Activated B cell treated with CpG ODN at 0.5 μM for 24 hours (primary cell): ENCODE results near the gene SDF4. TPM values are rescaled to one million over a fixed set of nuclear protein-coding genes. Genes with fewer than 3 reads are reported as not detected.
A peak's percentile ranks its signal among the peaks of the same experiment; 100 is the strongest.

Experiments used
- ATAC-seq: fragments of 200-7000 bp; cut with Tn5 transposase; one replicate; pipeline ENCODE4 v1.10.0; 2021; ENCODE audit warnings: low read depth, mild to moderate bottlenecking, moderate library complexity
- CTCF ChIA-PET: fragments of 350-600 bp; sonication (Branson Sonifier 250); formaldehyde crosslinking; loops from one replicate; lab custom pipeline; 2021; ENCODE audit warnings: antibody characterized with exemption; lab: Charles Lee
- POLR2A ChIA-PET: fragments of 350-600 bp; sonication (Branson Sonifier 250); formaldehyde crosslinking; loops from one replicate; lab custom pipeline; 2021; ENCODE audit warnings: antibody characterized with exemption; lab: Charles Lee
- DNase-seq: peaks from one replicate; pipeline ENCODE4 v3.0.0; 2022
- H3K27ac Mint-ChIP-seq: one replicate; pipeline ENCODE4 v1.8.0; 2020; ENCODE audit warnings: mixed read lengths
- H3K27me3 Mint-ChIP-seq: one replicate; pipeline ENCODE4 v1.8.0; 2021; ENCODE audit warnings: mixed read lengths
- H3K36me3 Mint-ChIP-seq: one replicate; pipeline ENCODE4 v1.8.0; 2021; ENCODE audit warnings: low read depth, mixed read lengths
- H3K4me1 Mint-ChIP-seq: one replicate; pipeline ENCODE4 v1.8.0; 2021; ENCODE audit warnings: mixed read lengths
- H3K4me3 Mint-ChIP-seq: one replicate; pipeline ENCODE4 v1.8.0; 2020; ENCODE audit warnings: mild to moderate bottlenecking, mixed read lengths
- H3K9me3 Mint-ChIP-seq: one replicate; pipeline ENCODE4 v1.8.0; 2020; ENCODE audit warnings: mixed read lengths
- intact Hi-C: fragments of 100-400 bp; cut with micrococcal nuclease; formaldehyde crosslinking; loops from one replicate; pipeline ENCODE4 v1.15.1; 2024
- total RNA-seq: library from RNA; stranded (reverse); gene quantifications from 2 replicates; pipeline ENCODE4 v1.2.3, GENCODE V29; 2022
- TF ChIP-seq, protein P1 (sequence below): fragments of 200-600 bp; IDR thresholded peaks from one replicate; pipeline ENCODE4 v1.8.0; 2022; ENCODE audit warnings: antibody characterized with exemption, mild to moderate bottlenecking

Gene SDF4
- total RNA-seq, 1 donor from 2014 or later = 97.9 TPM

DNA sequence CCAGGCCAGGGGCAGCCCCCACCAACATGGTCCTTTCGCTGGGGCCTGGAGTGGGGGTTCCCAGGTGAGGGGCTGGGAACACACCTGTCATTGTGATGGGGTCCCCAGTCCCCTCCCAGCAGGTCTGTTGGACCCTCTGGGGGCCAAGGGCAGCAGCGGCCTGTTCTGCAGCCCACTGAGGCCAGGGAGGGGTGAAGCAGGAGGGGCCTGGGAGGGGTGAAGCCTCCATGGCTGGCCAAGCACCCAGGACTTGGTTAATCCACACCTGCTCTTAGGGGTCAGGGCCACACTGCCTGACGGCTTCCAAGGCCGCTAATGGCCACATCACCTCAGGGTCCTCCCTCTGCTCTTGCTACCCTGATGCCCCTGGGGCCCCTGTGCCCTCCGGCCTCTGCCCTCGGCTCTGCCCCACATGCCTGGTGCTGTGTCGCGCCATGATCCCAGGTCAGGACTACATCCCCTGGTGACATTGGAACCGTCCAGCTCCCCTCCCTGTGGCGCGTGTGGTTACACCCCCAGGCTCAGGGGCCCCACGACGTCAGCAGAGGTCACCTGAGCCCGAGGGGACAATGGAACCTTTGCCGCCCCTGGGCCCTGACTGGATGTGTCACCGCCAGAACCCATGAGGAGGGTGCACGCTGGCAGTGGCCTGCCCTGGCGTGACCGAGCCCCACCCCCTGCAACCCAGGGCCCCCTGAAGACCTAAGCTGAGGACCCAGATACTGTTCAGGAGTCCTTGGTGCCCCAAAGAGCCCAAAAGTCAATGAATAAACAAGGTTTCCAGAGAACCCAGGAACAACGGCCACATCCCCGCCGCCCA is 32.5 kb downstream of the SDF4 start:
- Mint-ChIP-seq H3K4me1 (peaks cover 10% of the 10 kb centered on the region), H3K27ac (no peak overlapping the region), H3K4me3 (peak overlapping the region; percentile 44), H3K9me3 (peaks cover 4% of the 10 kb centered on the region), H3K27me3 (no peaks in the 10 kb centered on the region), H3K36me3 (peaks cover 3% of the 10 kb centered on the region)
- TF ChIP-seq, protein P1, sequence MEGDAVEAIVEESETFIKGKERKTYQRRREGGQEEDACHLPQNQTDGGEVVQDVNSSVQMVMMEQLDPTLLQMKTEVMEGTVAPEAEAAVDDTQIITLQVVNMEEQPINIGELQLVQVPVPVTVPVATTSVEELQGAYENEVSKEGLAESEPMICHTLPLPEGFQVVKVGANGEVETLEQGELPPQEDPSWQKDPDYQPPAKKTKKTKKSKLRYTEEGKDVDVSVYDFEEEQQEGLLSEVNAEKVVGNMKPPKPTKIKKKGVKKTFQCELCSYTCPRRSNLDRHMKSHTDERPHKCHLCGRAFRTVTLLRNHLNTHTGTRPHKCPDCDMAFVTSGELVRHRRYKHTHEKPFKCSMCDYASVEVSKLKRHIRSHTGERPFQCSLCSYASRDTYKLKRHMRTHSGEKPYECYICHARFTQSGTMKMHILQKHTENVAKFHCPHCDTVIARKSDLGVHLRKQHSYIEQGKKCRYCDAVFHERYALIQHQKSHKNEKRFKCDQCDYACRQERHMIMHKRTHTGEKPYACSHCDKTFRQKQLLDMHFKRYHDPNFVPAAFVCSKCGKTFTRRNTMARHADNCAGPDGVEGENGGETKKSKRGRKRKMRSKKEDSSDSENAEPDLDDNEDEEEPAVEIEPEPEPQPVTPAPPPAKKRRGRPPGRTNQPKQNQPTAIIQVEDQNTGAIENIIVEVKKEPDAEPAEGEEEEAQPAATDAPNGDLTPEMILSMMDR = no peak
- ChIA-PET CTCF (interaction anchor here (1.6 kb wide), 1 partner anchor 77 kb away, joined by 8 read pairs; no protein-coding TSS in a partner anchor), POLR2A (interaction anchor here (1.1 to 1.4 kb wide), 3 partner anchors 36 to 51 kb away, joined by 4 to 8 read pairs (median 4); no protein-coding TSS in a partner anchor)
- intact Hi-C loops = no loop called here
- no peak for ATAC-seq
- peak; percentile 22 for DNase-seq

DNA sequence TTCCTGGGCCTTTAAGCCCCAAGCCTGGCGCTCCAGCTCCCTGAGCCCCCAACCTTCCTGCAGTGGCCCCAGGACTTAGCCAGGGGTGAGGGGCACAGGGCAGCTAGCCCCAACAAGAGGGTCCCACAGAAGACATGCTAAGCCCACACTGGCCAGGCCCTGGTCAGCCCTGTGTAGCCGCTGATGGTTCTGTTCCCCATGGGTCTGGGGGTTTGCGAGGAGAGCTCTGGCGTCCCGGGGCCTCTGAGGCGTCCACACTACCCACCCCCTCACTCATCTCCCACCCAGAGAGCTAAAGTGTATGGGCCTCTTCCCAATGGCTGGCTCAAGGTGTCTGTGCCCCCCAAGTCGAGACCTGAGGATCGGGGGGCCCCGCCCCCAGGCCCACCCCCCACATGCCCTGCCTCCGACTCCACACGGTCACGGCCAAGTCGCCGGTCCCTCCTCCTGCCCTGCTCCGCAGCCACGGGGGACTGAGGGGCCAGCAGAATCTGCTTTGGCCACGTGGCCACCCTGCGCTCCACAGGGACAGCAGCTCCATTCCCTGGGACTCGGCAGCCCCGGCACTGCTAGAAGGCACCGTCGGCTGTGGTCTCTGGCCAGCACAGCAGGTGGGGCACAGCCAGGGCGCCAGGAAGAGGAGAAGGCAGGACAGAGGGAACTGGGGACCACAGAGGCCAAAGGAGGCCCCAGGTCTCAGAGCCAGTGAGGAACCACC is 33.2 kb downstream of the SDF4 start:
- no peak for DNase-seq
- no peak for ATAC-seq
- ChIA-PET CTCF (no interaction called here), POLR2A (no interaction called here)
- TF ChIP-seq, protein P1 = no peak
- intact Hi-C loops = no loop called here
- peaks cover 4% of the 10 kb centered on the region for H3K9me3 Mint-ChIP-seq
- no peak overlapping the region for H3K27ac Mint-ChIP-seq
- H3K27me3 Mint-ChIP-seq = no peaks in the 10 kb centered on the region
- H3K4me1 Mint-ChIP-seq = peaks cover 10% of the 10 kb centered on the region
- peaks cover 3% of the 10 kb centered on the region for H3K36me3 Mint-ChIP-seq
- H3K4me3 Mint-ChIP-seq = no peak overlapping the region

DNA sequence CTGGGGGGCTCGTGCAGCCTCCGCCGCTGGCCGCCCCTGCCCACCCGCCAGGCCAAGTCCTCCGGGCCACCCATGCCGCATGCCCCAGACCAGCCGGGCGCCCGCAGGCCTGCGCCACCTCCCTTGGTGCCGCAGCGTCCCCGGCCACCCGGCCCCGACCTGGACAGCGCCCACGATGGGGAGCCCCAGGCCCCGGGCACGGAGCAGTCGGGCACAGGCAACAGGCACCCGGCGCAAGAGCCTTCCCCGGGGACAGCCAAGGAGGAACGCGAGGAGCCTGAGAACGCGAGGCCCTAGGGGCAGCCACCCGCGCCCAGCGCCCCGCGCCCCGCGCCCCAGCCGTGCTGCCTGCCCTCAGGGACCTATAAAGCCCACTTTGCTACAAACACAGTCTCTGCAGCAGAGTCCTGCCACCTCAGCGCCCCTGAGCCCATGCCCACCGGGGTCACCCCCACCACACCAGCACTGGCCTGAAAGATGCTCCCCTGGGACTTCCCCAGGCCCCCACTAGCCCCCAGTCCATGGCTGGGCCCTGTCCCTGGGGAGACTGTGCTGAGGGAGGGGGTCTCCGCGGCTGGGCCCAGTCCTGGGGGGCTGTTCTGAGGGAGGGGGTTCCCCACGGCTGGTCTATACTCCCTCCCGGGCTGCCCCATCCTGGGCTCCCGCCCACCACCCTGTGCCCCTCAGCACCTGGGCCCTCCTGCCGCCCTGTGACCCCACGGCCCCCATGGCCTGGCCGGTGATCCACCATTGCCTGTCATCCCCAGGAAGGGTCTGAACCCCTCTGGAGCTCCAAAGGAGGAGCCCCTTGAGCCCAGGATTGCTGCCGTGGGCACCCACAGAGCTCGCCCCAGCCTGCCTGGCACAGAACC is 34.0 kb downstream of the SDF4 start:
- H3K27ac Mint-ChIP-seq = no peak overlapping the region
- no peaks in the 10 kb centered on the region for H3K27me3 Mint-ChIP-seq
- intact Hi-C loops = no loop called here
- TF ChIP-seq, protein P1 = no peak
- peaks cover 4% of the 10 kb centered on the region for H3K9me3 Mint-ChIP-seq
- peak; percentile 15 for DNase-seq
- CTCF ChIA-PET = no interaction called here
- peaks cover 10% of the 10 kb centered on the region for H3K4me1 Mint-ChIP-seq
- POLR2A ChIA-PET = no interaction called here
- ATAC-seq = no peak
- peaks cover 1% of the 10 kb centered on the region for H3K36me3 Mint-ChIP-seq
- no peak overlapping the region for H3K4me3 Mint-ChIP-seq

DNA sequence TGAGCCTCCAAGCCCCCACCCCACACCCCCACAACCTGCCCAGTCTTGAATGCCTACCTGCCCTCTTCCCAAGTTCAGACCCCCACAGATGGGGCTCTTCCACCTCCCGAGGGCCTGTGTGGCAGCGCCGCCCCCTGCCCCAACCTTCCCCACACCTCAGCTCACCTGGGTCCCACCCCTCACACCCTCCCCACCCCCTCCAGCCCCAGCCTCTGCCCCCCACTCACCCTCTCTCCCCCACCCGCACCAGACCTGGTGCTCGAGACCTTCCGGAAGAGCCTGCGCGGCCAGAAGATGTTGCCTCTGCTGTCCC is 34.7 kb downstream of the SDF4 start:
- H3K4me3 Mint-ChIP-seq = no peak overlapping the region
- H3K27ac Mint-ChIP-seq = no peak overlapping the region
- intact Hi-C loops = no loop called here
- DNase-seq (no peak), ATAC-seq (no peak)
- peaks cover 1% of the 10 kb centered on the region for H3K36me3 Mint-ChIP-seq
- ChIA-PET CTCF (no interaction called here), POLR2A (no interaction called here)
- TF ChIP-seq, protein P1 = no peak
- peaks cover 10% of the 10 kb centered on the region for H3K4me1 Mint-ChIP-seq
- peaks cover 5% of the 10 kb centered on the region for H3K9me3 Mint-ChIP-seq
- no peaks in the 10 kb centered on the region for H3K27me3 Mint-ChIP-seq
